DOHH2 (cell line): ENCODE data around the gene TCF12.

Source experiments
- H3F3A ChIP-seq: fragments of 200-600 bp; sonication (generic), shearing (Covaris generic); 2 replicates; pipeline ENCODE4 v1.6.0; 2016; ENCODE audit warnings: antibody characterized with exemption, mild to moderate bottlenecking; ENCODE audit not compliant: control insufficient read depth, insufficient read depth
- H3K27ac ChIP-seq: fragments of 200-600 bp; sonication (generic); 2 replicates; pipeline ENCODE4 v1.5.1; 2014; ENCODE audit warnings: low read depth, mild to moderate bottlenecking, low read length, moderate library complexity
- H3K27me3 ChIP-seq: fragments of 200-600 bp; sonication (generic); 2 replicates; pipeline ENCODE4 v1.6.1; 2014; ENCODE audit warnings: mild to moderate bottlenecking, low read length, mixed read lengths; ENCODE audit not compliant: control insufficient read depth
- H3K36me3 ChIP-seq: fragments of 200-600 bp; sonication (generic); 2 replicates; pipeline ENCODE4 v1.6.1; 2014; ENCODE audit warnings: mild to moderate bottlenecking, low read length, moderate library complexity, mixed read lengths; ENCODE audit not compliant: control insufficient read depth
- H3K4me1 ChIP-seq: fragments of 200-600 bp; sonication (generic); 2 replicates; pipeline ENCODE4 v1.6.1; 2014; ENCODE audit warnings: mild to moderate bottlenecking, low read length, mixed read lengths; ENCODE audit not compliant: control insufficient read depth
- H3K4me2 ChIP-seq: fragments of 200-600 bp; sonication (generic); 2 replicates; pipeline ENCODE4 v1.6.0; 2014; ENCODE audit warnings: mild to moderate bottlenecking, low read length, moderate library complexity
- H3K4me3 ChIP-seq: fragments of 200-600 bp; sonication (generic); 2 replicates; pipeline ENCODE4 v1.5.1; 2014; ENCODE audit warnings: mild to moderate bottlenecking, low read length, mixed read lengths
- H3K79me2 ChIP-seq: fragments of 200-600 bp; sonication (generic); 2 replicates; pipeline ENCODE4 v1.6.1; 2014; ENCODE audit warnings: mild to moderate bottlenecking, low read length, mixed read lengths; ENCODE audit not compliant: control insufficient read depth
- H3K9me2 ChIP-seq: fragments of 200-600 bp; sonication (generic); replicated peaks from 2 replicates; pipeline ENCODE4 v1.6.1; 2014; ENCODE audit warnings: mild to moderate bottlenecking, low read length, mixed read lengths; ENCODE audit not compliant: control insufficient read depth
- H3K9me3 ChIP-seq: fragments of 200-600 bp; sonication (generic); 2 replicates; pipeline ENCODE4 v1.6.1; 2014; ENCODE audit warnings: antibody characterized with exemption, low read length, mixed read lengths; ENCODE audit not compliant: control insufficient read depth, insufficient read depth
- H4K20me1 ChIP-seq: fragments of 200-600 bp; sonication (generic); 2 replicates; pipeline ENCODE4 v1.6.0; 2014; ENCODE audit warnings: low read depth, mild to moderate bottlenecking, antibody characterized with exemption, low read length, moderate library complexity; ENCODE audit not compliant: control insufficient read depth, insufficient read depth
- EZH2phosphoT487 ChIP-seq: fragments of 200-600 bp; sonication (generic); IDR thresholded peaks from 2 replicates; pipeline ENCODE4 v1.6.1; 2017; ENCODE audit warnings: borderline replicate concordance, mild to moderate bottlenecking, antibody characterized with exemption, low read length, moderate library complexity, mixed read lengths
- TF ChIP-seq, protein P1 (sequence below): fragments of 200-600 bp; sonication (generic); IDR thresholded peaks from one replicate; pipeline ENCODE4 v1.5.1; 2014; ENCODE audit warnings: antibody characterized with exemption, mild to moderate bottlenecking, low read depth, low read length; ENCODE audit not compliant: poor library complexity, severe bottlenecking

TCF12 gene

DNA sequence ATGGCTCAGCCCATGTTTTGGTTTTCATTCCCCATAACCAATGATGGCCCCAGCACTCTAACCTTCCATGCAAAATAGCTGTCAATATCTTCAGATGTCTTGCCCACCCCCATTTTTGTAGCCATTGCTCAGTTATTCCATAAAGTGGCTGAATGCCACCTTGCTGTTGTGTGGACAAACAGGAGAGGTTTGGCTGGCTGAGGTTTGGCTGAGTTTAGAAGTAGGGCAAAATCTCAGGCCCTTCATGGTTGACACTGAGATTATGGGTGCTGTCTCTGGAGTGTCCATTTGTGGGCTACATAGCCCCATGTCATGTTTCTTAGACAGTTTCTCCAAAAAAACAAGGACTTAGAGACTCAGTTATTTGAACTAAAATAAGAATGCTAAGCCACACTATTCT, 96.9 kb downstream of the TCF12 start:
- TF ChIP-seq, protein P1, sequence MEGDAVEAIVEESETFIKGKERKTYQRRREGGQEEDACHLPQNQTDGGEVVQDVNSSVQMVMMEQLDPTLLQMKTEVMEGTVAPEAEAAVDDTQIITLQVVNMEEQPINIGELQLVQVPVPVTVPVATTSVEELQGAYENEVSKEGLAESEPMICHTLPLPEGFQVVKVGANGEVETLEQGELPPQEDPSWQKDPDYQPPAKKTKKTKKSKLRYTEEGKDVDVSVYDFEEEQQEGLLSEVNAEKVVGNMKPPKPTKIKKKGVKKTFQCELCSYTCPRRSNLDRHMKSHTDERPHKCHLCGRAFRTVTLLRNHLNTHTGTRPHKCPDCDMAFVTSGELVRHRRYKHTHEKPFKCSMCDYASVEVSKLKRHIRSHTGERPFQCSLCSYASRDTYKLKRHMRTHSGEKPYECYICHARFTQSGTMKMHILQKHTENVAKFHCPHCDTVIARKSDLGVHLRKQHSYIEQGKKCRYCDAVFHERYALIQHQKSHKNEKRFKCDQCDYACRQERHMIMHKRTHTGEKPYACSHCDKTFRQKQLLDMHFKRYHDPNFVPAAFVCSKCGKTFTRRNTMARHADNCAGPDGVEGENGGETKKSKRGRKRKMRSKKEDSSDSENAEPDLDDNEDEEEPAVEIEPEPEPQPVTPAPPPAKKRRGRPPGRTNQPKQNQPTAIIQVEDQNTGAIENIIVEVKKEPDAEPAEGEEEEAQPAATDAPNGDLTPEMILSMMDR, result no peak
- no peak for TF ChIP-seq EZH2phosphoT487
- H3K4me2 ChIP-seq, result no peak overlapping the region
- H3K9me2 ChIP-seq, result no peaks in the 10 kb centered on the region
- H3K27me3 ChIP-seq, result no peaks in the 10 kb centered on the region
- peaks cover 75% of the 10 kb centered on the region for H3K79me2 ChIP-seq
- H3K9me3 ChIP-seq, result no peaks in the 10 kb centered on the region
- H3K4me3 ChIP-seq, result no peak overlapping the region
- H3K27ac ChIP-seq, result no peak overlapping the region
- no peaks in the 10 kb centered on the region for H3F3A ChIP-seq
- H3K4me1 ChIP-seq, result no peaks in the 10 kb centered on the region
- H4K20me1 ChIP-seq, result no peaks in the 10 kb centered on the region
- peaks cover 6% of the 10 kb centered on the region; the same call in 1 of the 2 replicates for H3K36me3 ChIP-seq

DNA sequence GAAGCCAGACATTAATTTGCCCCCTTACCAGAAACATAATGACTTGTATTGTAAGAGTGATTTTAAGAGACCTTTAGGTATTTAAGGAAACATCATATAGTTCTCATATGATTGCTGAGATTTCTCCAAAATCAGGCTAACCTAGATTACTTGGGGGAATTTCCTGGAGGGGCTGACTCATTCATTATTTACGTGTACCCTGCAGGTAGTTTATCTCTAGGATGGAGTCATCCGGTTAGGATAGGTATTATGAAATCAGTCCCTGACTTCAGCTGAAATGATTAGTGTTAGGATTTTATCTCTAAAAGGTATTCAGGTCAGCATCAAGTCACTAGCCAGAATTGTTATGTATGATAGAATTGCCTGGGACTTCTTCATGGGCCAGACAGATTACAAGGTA, 97.5 kb downstream of the TCF12 start:
- peaks cover 73% of the 10 kb centered on the region for H3K79me2 ChIP-seq
- H3K4me2 ChIP-seq, result no peak overlapping the region
- H3K9me2 ChIP-seq, result no peaks in the 10 kb centered on the region
- H3K4me3 ChIP-seq, result no peak overlapping the region
- no peaks in the 10 kb centered on the region for H3K27me3 ChIP-seq
- no peaks in the 10 kb centered on the region for H4K20me1 ChIP-seq
- TF ChIP-seq, protein P1, result no peak
- no peak for TF ChIP-seq EZH2phosphoT487
- H3F3A ChIP-seq, result no peaks in the 10 kb centered on the region
- H3K4me1 ChIP-seq, result no peaks in the 10 kb centered on the region
- H3K36me3 ChIP-seq, result peaks cover 7% of the 10 kb centered on the region; the same call in 1 of the 2 replicates
- no peak overlapping the region for H3K27ac ChIP-seq
- H3K9me3 ChIP-seq, result no peaks in the 10 kb centered on the region

DNA sequence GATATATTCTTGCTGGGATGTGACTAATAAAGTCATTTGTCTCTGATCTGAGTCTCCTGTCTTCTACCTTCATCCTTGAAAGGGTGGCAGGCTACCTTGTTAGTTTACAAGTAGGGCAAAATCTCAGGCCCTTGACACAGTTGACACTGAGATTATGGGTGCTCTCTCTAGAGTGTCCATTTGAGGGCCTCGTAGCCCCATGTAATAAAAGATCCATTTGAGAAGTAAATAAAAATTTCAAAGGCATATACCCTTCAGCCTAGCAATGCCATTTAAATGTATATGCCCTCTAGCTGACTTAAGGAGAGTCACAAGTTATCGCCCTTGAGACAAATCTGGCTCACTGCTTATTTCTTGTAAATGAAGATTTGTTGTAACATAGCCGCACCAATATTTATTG, 98.6 kb downstream of the TCF12 start:
- Histone ChIP-seq H3K27me3 (no peaks in the 10 kb centered on the region), H3K9me3 (peaks cover 5% of the 10 kb centered on the region; the same call in 1 of the 2 replicates), H3K4me2 (no peak overlapping the region), H3K79me2 (peaks cover 75% of the 10 kb centered on the region), H3K27ac (no peak overlapping the region), H3K9me2 (no peaks in the 10 kb centered on the region), H3K4me3 (no peak overlapping the region), H3K4me1 (peaks cover 8% of the 10 kb centered on the region), H4K20me1 (no peaks in the 10 kb centered on the region), H3F3A (no peaks in the 10 kb centered on the region), H3K36me3 (peaks cover 12% of the 10 kb centered on the region; the same call in 1 of the 2 replicates)
- TF ChIP-seq, protein P1, result no peak
